SK-MEL-5 (cell line): ENCODE measurements around the gene CCL20. TPM values are rescaled to one million over a fixed set of nuclear protein-coding genes. Genes with fewer than 3 reads are reported as not detected.
"Not testable (repeated sequence)": the region's sequence is repeated elsewhere in the genome, so short reads cannot be mapped to it uniquely, and the experiment has no call there.

Experiments used
- DNase-seq: peaks from one replicate; pipeline ENCODE4 v3.0.0-alpha.2; 2016; ENCODE audit warnings: low read depth, low spot score
- in situ Hi-C: cut with HindIII; loops from 2 replicates; pipeline ENCODE4 v1.10.0; 2016; ENCODE audit warnings: low sequenced_read_pairs, high pct_unique_total_duplicates, low pct_unique_long_range_greater_than_20kb
- total RNA-seq: library from RNA; depleted of rRNA; stranded (reverse); fragments of >200 nt; shearing (Covaris generic); gene quantifications from 2 replicates; pipeline ENCODE4 v1.2.3, GENCODE V29; 2014

The CCL20 gene
- total RNA-seq, 1 experiment from 2014 or later, result 2.7 TPM

DNA sequence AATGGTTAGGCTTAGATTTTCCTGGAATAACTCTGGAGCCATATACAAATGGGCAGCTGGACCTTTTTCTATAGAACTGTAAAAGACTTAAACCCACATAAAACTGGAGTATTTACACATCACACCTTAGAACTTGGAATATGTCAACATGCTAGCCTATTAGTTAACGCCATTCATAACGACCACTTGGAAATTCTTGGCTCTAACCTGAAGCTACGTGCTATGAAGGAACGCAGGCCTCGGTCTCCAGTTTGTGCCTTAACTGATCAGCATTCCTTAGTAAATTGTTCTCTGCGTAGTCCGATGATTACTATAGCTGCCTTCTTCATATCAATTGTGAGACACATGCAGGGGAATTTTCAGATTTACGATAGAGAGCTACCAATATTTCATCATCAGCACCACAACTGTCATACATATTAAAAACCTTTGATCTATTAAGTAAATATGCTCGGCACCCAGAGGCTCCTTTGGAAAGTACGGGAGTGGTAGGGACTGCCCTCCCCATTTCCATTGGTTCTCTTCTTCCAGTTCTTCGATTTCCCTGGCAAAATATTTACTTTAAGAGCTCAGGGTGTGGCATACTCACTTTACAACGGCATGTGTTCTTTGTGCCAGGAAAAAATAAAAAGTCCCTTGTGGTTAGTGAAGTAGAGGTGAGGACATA, 17.5 kb upstream of the CCL20 start:
- no peak for DNase-seq
- in situ Hi-C loops, result no loop called here

DNA sequence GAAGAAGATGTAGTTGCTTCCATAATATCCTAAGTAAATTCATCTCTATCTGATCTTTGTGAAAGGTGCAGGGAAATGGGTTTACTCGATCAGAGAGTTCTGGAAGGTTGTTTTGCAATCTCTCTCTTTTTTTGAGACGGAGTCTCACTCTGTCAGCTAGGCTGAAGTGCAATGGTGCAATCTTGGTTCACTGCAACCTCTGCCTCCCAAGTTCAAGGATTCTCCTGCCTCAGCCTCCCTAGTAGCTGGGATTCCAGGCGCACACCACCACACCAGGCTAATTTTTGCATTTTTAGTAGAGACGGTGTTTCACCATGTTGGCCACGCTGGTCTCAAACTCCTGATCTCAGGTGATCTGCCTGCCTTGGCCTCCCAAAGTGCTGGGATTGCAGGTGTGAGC, 16.9 kb upstream of the CCL20 start:
- in situ Hi-C loops, DNase-seq: not testable (repeated sequence)

DNA sequence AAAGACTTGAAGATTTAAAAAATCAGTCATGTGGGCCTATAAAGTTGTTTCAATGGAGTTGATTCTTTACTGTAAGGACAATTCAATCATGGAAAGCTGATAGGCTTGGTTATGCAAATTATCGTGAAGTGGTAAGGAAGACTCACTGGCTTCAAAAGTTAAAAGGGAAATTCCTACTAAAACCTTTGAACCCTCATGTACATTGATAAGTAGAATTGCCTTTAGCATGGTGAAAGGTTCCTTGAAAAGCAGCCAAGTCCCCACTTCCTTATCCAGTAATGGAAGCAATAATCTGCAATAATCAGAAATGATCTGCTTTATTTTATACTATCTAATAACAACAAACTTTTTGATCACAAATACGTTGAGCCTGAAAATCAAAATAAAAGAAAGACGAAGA, 14.4 kb upstream of the CCL20 start:
- in situ Hi-C loops, result no loop called here
- DNase-seq, result no peak

DNA sequence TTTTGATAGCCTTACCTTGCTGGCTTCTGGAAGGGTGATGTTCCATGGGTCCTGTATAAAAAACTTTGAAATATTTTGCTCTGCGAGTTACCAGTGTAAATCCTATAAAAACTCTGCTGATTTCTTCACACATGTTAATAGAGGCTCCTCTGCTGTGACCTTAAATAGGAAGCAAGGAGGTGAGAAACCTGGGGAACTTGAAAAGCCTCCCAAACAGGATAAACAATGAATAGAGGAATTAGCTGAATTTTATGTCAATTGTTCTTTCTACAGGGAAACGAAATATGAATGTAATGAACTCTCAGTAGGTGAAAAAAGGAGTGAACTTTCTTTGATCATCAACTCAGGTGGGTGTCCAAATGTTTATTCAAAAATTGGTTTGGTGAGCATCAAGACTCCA, 10.8 kb upstream of the CCL20 start:
- DNase-seq, result no peak
- in situ Hi-C loops, result no loop called here

DNA sequence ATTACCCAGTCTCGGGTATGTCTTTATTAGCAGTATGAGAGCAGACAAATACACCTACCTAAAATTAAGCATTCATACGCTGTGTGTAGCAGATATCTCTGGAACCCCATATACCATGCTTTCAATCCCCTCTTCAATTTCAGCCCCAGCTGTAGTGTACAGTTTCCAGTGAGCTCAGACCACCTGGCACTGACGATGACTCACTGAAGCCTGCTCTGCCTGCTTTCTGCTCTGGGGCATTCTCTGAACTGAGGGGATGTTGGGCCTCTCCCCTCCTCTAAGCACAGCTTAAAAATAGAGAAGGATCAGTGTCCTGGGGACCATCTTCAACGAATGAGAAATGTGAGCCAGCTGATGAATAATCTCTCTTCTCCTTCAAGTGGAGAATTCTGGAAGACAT, 8.7 kb upstream of the CCL20 start:
- in situ Hi-C loops, result no loop called here
- DNase-seq, result peak; percentile 30

DNA sequence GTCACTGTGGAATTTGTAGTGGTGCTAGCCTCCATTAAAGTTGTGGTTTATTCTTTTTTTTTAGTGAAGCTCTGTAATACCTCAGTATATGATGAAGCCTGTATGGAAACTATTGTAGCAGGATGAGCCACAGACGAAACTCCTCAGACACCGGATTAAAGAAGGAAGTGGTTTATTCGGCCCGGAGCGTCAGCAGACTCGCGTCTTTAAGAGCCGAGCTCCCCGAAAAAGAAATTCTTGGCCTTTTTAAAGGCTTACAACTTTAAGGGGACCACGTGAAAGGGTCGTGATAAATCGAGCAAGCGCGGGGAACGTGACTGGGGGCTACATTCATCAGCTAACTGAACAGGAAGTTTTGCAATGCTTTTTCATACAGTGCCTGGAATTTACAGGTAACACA, 8.1 kb upstream of the CCL20 start:
- in situ Hi-C loops, result no loop called here
- peak; percentile 70 for DNase-seq

DNA sequence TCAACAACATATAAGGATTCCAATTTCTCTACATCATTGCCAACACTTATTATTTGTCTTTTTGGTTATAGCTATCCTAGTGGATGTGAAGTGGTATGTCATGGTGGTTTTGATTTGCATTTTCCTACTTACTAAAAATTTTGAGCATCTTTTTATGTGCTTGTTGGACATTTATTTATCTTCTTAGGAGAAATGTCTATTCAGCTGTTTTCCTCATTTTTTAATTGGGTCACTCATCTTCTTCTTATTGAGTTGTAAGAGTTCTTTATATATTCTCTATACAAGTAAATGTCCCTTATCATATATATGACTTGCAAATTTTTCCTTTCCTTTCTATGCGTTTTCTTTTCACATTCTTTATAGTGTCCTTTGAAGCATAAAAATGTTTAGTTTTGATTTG, 4.7 kb upstream of the CCL20 start:
- in situ Hi-C loops, result no loop called here
- no peak for DNase-seq

DNA sequence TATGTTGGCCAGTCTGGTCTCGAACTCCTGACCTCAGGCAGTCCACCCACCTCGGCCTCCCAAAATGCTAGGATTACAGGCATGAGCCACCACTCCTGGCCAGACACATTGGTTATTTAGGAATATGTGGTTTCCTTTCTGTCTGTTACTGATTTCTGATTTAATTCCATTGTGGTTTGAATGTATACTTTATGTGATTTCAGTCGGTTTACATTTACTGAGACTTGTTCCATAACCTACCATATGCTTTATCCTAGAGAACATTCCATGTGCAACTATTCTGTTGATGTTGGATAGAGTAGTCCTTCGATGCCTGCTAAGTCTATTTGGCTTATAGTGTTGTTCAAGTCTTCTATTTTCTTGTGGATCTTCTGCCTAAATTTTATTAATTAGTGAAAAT, 1.6 kb upstream of the CCL20 start:
- in situ Hi-C loops, result no loop called here
- no peak for DNase-seq

DNA sequence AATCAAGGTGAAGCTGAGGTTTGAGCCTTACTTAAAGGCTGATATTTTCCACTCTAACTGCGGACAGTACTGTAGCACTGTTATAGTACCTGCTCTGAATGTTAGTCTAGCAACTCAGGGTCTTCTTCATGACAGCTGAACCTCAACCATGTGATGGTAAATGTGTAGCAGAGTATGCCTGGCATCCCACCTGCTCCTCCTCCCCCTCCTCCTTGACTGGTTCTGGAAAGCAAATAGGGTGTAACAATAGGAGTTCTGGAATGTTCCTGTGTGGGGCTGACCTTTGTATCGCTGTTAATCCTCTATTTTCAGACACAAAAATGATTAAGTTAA, 447 bp upstream of the CCL20 start:
- in situ Hi-C loops, result no loop called here
- DNase-seq, result no peak

DNA sequence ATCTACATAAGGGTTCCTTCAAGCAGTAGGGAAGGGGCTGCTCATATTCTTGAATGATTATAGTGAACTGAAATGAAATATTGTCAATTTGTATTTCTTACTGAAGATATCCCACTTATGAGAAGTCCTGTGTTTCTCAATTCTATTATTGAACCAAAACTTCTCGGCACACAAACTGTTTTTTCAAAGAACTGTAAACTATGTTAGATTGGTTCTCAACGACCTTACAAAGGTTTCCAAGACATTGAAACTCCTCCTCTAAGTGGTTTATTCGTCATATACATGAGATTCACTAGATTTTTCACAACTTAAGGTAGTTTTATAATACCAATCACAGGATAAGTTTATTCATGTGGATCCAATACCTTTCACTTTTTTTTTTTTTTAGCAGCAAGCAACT, 1.4 kb downstream of the CCL20 start:
- no peak for DNase-seq
- in situ Hi-C loops, result no loop called here

DNA sequence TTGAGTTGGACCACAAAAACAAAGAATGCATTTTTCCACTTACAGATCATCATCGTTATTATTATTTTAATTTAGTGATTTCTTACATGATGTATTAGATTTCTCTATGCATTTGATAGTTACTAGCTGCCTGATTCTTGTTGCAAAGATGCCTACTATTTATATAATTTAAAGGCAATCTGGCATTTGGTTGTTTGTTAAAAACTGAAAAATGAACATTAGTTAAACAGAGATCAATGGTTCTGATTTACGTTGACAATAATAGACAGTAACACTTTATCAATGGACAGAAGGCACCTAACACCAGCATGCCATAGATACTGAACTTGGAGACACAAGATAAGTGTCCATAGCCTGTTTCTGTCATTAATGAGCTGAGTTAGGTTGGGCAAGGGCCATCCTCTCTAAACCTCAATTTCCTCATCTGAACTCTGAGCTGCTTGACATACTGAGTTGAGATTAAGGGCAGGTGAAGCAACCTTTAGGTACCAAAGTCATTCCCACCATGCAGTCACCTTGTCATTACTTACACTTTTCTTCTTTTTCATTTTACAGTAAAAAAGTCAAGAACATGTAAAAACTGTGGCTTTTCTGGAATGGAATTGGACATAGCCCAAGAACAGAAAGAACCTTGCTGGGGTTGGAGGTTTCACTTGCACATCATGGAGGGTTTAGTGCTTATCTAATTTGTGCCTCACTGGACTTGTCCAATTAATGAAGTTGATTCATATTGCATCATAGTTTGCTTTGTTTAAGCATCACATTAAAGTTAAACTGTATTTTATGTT, 3.1 kb downstream of the CCL20 start:
- DNase-seq, result no peak
- in situ Hi-C loops, result no loop called here

DNA sequence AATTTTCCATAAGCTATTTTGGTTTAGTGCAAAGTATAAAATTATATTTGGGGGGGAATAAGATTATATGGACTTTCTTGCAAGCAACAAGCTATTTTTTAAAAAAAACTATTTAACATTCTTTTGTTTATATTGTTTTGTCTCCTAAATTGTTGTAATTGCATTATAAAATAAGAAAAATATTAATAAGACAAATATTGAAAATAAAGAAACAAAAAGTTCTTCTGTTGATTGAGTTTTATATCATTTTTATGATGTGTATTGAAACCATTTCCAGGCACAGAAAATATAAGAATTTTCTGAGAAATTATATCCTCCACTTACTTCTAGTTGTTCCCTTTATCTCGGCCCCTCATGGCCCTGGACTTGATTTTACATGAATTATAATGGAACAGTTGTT, 3.7 kb downstream of the CCL20 start:
- in situ Hi-C loops, result no loop called here
- no peak for DNase-seq

DNA sequence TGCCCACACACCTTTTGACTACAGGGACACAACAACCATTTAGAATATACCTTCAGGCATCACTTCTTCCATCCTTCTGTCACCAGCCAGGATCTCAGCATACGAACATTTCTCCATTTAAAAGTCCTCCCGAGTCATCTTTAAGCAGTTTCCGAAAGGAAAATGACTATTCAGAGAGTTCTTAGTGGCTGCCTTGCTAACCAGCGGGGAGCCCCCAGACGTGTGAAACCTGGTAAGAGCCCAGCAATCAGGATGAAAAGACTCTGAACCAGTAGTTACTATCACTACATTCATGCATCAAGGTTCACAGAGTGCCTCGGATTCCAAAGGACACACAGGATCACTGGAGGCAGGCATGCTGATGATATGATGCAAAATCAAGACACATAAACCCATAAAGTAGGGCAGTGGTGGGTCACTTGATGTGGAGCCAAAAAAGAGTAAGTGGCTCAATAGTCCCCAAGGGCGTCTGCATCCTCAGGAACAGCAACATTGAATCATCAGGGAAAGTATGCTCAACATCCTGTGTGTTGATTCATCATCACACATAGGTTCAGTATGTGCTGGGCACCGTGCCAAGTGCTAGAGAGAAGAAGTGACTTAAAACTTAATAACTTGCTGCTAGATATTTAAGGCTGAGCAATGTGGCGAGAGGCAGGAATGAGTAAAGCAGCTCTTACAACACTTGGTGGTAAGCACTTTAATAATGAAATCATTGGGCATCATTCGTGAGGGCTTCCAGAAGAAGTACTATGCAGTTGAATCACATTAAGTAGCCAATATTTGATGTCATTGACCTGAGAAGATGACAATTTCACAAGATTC, 4.4 kb downstream of the CCL20 start:
- peak; percentile 83 for DNase-seq
- in situ Hi-C loops, result no loop called here

DNA sequence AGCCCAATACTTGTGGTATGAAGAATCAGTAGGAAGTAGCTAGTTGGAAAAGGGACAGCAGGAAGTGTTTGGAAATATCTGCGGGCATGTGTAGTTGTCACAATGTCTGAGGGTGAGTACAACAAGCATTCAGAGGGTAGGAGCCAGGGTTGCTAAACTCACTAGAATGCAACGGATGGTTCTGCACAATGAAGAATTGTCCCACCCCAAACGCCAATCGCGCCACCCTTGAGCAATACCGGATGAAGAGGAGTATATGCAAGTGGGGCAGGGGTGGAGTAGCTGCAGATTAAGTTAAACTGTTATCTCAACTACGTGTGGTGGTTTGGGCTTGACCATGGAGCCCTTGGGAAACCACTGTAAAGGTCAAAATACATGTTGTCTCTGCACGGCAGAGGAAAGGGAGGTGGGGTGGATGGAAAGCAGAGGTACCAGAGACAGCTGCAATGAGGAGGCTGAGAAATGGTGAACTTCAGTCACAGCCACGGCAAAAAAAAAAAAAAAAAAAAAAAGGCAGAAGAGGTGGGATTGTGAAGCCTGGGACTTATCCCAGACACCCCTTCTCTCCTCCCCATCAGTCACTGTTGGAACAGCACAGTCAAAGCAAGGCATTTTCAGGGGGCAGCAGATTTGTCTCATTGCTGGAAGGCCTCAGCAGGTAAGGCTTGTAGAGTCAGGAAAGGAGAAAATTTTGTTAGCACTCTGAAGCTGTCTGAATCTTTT, 5.2 kb downstream of the CCL20 start:
- peak; percentile 91 for DNase-seq
- in situ Hi-C loops, result no loop called here

DNA sequence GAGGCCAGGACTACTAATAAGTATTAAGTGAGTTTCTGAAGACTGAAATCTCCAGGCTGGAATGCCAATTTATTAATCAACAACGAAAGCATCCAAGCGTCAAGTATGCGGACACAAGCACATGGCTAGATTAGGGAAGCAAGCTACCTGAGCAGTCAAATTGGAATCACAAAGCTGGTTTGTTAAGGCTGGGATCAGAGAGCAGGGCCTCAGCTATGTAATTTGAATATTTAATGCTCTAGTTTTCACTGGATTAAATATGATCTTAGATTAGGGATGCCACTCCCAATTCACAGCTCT, 5.7 kb downstream of the CCL20 start:
- no peak for DNase-seq
- in situ Hi-C loops, result no loop called here

DNA sequence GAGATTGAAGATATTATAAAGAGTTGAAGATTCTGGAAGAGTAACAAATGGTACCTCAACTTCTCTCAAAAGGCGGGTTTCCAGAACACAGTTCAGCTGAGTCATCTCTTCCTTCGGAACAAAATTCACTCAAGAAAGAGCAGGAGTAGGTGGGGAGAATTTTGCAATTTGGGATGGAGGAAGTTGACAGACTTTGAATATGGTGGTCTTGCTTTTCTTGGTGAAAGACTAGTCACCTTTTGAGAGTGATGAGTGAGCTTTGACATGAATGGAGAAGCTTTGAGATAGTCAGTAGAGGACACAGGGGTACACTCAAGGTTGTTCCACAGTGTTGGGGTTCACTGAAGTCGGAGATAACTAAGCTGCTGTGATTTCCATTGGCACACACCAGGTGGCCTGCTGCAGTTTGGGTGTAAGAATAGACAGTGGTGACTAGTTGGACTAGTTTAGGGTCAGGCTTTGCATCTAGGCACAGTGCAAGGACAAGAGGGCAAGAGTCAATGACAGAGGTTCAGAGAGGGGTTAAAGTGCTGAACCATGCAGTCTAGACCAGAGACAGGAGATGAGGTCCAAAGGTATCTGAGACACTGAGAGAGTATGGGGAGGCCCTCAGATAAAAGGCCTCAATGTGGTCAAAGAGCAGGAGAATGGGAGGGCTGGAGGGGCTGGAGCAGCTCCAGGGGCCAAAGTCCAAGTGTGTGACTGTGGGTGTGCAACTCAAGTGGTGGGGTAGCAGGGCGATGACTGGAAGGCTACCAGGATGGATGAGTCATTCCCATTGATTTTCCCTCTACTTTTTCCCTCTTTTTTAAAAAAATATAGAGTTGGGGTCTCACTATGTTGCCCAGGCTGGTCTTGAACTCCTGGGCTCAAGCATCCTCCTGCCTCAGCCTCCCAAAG, 7.7 kb downstream of the CCL20 start:
- in situ Hi-C loops, result no loop called here
- no peak for DNase-seq

DNA sequence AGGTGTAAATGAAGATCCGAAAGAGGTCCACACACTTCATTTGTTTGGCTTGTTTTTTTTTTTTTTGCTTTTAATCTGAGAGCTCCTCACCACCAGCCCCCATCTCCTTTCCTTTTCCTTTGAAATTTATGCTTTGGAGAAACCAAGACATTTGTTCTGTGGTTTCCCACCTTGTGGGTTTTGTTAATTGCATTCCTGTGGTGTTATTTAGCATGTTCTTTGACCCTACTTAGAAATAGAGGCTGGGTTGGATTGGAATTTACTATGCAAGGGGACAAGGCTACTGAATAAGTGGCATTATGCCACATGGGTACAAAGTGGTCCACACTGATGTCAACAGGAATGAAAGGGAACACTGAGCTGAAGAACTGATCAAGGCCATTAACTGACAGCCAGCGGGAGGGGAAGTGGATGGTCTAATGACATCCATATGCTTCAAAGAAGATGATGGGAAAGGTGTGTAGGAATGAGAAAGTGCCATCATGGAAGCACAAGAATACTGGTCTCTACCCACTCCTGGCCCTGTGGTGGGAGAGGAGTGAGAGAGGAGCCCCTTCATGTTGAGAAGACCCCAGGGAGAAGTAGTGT, 8.9 kb downstream of the CCL20 start:
- in situ Hi-C loops, result no loop called here
- DNase-seq, result no peak
